ENCODE measurements around the gene ADD1.
A peak's percentile ranks its signal among the peaks of the same experiment; 100 is the strongest.

ADD1 gene

GRCh38 chr4:2862528-2862927 lies 18.9 kb downstream of the ADD1 start:
- DNase-seq, result no peak

GRCh38 chr4:2863649-2864048 lies 20.0 kb downstream of the ADD1 start:
- no peak for DNase-seq

DNA sequence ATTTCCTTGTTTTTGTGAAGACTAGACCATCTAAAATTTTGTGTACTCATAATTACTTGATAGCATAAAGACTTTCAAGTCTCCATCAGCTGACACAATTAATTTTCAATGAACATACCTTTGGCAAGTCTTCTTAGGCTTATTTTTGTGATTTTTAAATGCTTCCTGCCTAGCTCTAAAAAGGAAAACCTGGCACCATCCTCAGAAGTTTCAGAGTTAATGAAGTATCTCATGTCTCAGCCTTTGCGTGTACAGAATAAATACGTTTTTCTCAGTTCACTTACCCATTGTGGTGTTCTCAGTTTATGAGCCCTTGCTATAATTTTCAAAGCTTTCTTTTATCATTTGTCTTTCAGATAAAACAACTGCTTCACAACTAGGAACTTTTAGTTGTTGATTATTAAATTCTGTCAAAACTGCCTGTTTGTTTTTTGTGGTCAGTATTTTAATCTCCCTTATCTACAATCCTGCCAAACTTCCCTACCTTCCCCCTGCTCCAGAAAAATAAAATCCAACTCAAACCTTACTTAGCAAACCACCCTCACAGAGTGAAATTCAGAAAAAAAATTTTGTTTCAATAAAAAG lies 21.6 kb downstream of the ADD1 start:
- no peak for DNase-seq

- DNase-seq, result no peak
Measured at GRCh38 chr4:2866160-2866861, 22.7 kb downstream of the ADD1 start.

DNA sequence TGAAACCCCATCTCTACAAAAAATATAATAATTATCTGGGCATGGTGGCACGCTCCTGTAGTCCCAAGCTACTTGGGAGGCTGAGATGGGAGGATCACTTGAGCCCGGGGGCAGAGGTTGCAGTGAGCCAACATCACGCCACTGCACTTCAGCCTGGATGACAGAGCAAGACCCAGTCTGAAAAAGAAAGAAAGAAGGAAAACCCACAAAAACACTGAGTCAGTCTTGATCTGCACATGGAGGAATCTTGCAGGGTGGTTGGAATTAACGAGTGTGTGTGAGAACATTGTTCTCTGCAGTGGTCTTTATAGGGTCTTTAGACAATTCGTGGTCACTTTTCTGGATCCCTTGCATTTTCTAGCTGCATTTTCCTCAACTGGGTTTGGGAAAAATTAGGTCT lies 23.2 kb downstream of the ADD1 start:
- DNase-seq, result no peak

DNA sequence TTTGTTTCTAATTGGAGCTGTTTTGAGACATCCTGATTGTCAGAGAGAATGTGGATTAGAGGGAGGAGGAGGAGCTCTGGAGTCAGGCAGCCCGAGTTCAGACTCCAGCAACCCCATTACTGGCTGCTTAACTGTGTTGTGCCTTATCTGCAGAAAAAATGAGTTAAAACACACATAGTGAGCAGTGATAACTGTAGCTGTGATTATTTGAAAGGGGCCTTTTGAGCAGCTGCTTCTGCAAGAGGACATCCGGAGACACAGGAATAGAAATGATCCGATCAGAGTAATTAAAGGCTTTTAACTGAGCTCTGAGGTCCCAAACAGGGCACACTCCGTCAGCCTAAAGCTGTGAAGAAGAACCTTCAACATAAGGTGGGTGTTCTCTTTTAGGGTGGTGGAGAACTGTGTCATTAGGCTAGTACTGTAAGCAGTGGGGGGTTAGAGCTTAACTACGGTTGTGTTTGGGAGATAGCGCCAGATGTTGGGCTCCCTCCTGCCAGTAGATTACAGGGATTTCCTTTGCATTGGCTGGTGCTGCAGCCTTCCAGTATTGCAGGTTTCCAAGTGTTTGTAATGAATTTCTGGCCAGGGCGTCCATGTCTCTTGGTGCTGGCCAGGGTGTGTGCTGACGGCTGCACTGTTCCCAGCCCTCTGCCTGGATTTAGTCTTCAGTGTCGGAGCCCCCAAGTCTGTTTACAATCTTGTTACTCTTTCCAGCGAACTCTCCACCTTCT lies 24.3 kb downstream of the ADD1 start:
- DNase-seq, result no peak

DNA sequence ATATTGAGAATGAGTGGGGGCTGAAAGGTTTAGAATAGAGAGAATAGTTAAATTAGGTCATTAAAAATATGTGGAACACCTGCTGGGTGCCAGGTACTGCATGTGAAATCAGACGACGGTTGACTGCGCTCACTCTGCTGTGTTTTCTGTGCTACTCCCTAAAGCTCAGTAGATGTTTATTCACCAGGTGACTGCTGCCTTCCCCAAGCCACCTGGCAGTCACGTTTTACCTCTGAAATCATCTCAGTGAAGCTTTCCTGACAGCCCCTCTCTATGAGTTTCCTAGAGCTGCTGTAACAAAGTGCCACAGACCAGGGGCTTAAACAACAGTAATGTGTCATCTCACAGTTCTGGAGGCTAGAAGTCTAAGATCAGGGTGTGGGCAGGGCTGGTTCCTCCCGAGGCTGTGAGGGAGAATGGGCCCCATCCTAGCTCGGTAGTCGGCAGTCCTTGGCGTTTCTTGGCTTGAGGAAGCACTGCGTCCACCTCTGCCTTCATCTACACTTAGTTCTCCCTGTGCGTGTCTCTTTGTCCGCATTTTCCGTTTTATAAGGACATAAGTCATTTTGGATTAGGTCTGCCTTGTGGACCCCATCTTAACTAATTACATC lies 25.3 kb downstream of the ADD1 start:
- DNase-seq, result no peak

DNA sequence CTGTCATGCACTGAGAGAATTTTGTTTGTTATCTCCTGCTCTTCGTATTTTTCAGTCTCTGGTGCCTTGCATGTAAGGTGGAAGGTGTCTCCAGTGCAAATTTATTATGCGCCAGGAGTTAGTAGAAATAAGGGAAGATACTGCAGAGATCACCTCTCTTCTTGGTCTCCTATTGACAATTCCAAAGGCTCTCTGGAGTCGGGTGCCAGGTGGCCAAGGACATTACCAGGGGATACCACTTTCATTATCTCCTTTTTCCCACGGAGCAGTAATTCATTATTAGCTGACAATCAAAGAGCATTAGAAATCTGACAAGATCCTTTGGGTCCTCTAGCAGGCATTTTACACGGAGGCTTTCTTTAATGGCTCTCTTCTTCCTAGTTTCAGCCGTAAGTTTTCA lies 26.0 kb downstream of the ADD1 start:
- DNase-seq, result no peak

- DNase-seq, result no peak
Measured at GRCh38 chr4:2870082-2870481, 26.4 kb downstream of the ADD1 start.

DNA sequence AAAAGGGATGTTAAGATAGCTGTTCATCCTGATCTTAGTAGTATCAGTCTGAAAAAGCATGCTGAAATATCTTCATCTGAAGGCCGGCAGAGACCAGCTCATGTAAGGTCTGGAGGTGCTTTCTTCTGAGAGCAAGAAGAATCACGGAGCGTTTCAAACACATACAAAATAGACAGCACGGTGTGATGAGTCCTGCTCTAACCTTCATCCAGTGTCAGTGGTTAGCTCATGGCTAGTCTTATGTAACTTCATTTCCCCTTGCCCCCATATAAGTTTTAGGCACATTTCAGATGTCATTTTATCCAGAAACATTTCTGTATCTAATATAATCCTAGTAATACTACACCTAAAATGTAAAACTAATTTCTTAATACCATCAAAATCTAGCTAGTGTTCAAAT lies 27.8 kb downstream of the ADD1 start:
- DNase-seq, result no peak

- DNase-seq, result no peak
Measured at GRCh38 chr4:2871911-2872310, 28.3 kb downstream of the ADD1 start.

- no peak for DNase-seq
Measured at GRCh38 chr4:2873329-2873728, 29.7 kb downstream of the ADD1 start.

GRCh38 chr4:2874861-2875260 lies 31.2 kb downstream of the ADD1 start:
- DNase-seq, result no peak

DNA sequence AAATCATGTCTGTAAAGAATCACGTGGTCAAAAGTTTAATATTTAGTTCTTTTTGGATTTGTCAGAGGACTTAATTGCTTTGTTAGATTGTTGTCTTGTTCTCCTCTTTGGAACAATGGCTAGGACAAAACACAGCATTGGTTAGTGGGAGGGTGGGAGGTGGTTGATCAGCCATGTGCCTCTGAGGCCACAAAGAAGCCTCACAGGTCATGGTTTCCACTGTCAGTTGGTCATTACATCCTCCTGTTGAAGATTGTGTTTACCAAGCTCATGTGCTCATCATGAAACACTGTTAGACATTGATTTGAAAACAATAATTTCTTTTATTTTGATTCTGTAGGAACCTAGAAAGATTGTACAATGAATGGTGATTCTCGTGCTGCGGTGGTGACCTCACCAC lies 31.9 kb downstream of the ADD1 start:
- no peak for DNase-seq

DNA sequence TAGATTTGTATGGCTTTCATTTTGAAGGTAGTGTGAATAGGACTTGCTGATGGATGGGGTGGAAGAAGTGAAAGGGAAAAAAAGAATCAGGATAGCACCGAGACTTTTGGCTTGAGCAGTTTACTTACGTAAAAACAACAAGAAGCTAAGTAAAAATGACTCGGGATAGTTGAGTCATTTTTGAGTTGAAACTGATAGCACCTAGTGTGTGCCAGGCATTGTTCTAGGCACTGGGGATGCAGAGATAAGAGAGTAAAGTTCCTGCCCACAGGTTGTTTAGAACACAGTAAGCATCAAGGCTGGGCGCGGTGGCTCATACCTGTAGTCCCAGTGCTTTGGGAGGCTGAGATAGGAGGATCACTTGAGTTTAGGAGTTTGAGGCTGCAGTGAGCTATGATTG lies 34.7 kb downstream of the ADD1 start:
- DNase-seq, result no peak

GRCh38 chr4:2879026-2879425 lies 35.4 kb downstream of the ADD1 start:
- DNase-seq, result no peak

DNA sequence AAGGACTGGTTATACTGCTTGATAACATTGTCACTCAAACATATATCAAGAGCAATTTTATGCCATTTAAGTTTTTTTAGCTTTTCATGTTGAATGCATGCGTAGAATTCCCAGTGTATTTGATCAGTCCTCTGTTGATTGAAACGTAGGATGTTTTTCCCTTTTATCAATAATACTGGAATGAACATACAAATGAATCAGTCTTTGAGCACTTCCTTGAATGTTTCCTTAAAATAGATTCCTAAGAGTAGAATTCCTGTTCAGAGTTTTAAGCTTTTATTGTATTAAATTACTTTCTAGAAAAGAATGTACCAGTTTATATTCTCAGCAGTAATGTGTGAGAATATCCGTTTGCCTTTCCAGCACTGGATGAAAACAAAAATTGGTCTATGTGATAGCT lies 37.8 kb downstream of the ADD1 start:
- no peak for DNase-seq

- no peak for DNase-seq
Measured at GRCh38 chr4:2882341-2882740, 38.7 kb downstream of the ADD1 start.

DNA sequence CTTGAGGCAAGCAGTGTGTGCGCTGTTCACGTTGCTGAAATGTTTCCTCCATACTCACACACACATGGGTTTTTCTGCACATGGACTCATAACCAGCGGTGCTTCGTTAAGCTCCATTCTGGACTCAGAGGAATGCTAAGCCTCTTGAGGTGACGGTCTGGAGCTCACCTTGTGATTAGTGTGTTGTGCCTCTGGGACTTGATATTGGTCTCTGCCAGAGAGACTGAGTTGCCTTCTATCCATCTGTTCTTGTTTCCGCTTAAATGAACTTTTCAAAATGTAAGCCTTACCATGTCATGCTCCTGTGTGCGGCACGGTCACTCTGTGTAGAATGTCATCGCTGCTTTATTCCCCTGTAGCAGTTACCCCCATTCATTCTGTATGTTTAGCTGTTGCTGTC lies 42.5 kb downstream of the ADD1 start:
- no peak for DNase-seq

DNA sequence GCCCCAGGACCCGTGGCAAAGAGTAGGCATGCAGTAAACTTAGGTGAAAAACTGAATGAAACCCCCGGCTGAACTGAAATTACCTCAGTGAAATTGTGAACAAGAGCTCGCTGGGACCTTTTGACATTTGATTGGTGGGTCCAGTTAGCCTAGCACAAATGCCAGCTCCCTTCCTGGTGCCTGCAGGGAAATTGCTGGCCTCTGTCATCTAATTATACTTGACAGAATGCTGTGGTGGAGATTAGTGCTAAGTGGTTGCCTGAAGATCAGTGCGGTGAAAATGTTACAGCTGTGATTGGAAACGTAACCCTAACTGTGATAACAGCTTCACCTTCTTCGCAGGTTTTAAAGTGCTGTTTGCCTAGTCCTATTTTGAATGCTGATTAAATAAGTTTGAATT lies 43.0 kb downstream of the ADD1 start:
- DNase-seq, result peak; percentile 5

- DNase-seq, result no peak
Measured at GRCh38 chr4:2887343-2887742, 43.7 kb downstream of the ADD1 start.

- DNase-seq, result no peak
Measured at GRCh38 chr4:2888886-2889285, 45.2 kb downstream of the ADD1 start.

DNA sequence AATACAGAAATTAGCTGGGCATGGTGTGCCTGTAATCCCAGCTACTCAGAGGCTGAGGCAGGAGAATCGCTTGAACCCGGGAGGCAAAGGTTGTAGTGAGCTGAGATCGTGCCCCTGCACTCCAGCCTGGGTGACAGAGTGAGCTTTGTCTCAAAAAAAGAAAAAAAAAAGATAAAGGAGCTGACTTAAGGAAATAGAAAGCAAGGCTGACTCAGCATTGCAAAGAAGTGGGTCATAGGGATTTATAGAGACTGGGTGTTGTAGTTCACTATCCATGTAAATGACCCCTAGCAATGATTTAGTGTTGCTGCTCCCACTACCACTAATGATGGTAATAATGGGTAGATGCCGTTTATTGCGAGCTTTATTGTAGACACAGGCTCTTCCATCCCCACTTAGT lies 47.6 kb downstream of the ADD1 start:
- DNase-seq, result no peak

GRCh38 chr4:2893772-2894171 lies 50.1 kb downstream of the ADD1 start:
- no peak for DNase-seq
